Embryonic facial prominence (tissue), 1 donor: ENCODE results near the gene AFG1L.

ENCODE experiments used
- DNase-seq: peaks from one replicate; pipeline ENCODE4 v3.0.0-alpha.2; 2016; ENCODE audit errors: extremely low spot score

The AFG1L gene

DNA sequence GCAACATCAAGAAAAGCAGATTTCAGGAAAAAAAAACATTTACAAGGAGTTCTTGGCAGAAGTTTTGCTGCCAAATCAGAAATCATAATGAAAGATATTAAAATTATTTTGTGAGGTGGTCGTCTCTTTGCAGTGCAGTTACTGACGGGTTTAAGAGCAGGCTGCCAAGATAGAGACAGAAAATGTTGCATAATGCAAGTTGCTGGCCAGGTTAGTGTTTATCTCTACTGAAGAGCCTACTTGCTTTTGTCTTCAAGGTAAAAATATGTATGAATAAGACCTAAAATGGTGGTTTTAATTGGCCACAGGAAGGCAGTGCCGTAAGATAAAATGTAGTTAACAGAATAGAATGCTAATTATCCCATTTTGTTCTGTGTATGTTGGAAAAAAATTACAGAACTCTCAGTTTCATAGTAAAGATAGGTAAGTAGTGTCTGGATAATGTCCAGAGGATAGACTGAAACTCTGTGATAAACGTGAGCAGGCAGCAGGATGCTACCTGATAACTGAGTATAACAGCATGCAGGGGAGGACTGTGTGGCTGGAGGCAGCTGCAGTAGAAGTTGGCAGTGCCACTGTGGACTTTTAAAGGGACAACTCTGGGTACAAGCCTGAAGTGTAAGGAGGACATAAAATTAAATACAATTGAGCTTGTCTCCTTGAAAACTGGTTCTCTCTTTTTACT is 279.7 kb downstream of the AFG1L start:
- no peak for DNase-seq
